Epithelial cell of prostate (primary cell): Measurements from ENCODE around the gene PCDHGA1.
"Not testable (repeated sequence)": the region's sequence is repeated elsewhere in the genome, so short reads cannot be mapped to it uniquely, and the experiment has no call there.

ENCODE experiments used
- DNase-seq: peaks from one replicate; pipeline ENCODE4 v3.0.0-alpha.2; 2011; ENCODE audit warnings: low read depth, low spot score
- H3K27ac ChIP-seq: fragments of 450-650 bp; 2 replicates; pipeline ENCODE4 v1.5.1; 2017; ENCODE audit warnings: mild to moderate bottlenecking

The PCDHGA1 gene

DNA sequence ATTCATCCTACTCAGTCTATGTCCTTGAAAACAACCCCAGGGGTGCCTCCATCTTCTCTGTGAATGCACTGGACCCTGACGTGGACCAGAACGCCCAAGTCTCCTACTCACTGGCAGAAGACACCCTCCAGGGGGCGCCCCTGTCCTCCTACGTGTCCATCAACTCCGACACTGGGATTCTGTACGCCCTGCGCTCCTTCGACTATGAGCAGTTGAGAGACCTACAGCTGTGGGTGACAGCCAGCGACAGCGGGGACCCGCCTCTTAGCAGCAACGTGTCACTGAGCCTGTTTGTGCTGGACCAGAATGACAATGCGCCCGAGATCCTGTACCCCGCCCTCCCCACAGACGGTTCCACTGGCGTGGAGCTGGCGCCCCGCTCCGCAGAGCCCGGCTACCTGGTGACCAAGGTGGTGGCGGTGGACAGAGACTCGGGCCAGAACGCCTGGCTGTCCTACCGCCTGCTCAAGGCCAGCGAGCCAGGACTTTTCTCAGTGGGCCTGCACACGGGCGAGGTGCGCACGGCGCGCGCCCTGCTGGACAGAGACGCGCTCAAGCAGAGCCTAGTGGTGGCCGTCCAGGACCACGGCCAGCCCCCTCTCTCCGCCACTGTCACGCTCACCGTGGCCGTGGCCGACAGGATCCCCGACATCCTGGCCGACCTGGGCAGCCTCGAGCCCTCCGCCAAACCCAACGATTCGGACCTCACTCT is 45.3 kb downstream of the PCDHGA1 start:
- not testable (repeated sequence) for H3K27ac ChIP-seq

DNA sequence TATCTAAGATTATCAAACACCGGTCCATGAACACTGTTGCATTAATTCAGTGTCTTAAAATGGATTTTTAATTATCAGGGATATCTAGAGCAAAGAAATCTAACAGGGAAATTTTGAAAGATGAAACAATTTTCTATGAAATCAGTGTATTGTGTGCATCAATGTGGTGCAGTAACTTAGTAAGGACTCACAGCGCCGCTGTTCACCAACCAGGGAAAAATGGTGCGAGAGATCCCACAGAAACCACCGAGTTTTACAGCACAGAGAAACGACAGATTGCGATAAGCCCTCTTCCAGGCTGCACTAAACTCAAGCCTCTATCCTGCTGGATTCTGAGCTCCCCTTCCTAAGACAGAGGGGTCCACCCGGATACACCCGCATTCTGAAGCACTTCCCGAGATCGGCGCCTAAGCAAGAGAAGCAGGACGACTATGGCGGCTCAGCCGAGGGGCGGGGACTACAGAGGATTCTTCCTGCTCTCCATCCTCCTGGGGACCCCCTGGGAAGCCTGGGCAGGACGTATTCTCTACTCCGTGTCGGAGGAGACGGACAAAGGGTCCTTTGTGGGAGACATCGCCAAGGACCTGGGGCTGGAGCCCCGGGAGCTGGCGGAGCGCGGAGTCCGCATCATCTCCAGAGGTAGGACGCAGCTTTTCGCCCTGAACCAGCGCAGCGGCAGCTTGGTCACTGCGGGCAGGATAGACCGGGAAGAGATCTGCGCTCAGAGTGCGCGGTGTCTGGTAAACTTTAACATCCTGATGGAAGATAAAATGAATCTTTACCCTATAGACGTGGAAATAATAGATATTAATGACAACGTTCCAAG is 52.4 kb downstream of the PCDHGA1 start, which contains the start of gene PCDHGA7:
Gene PCDHGA7, plus strand, starts transcription at position 274 of the 826 bp plus-strand sequence. Its CDS starts 158 bp downstream, at position 432.
- DNase-seq = no peak
- no peak within 1 kb of the TSS for H3K27ac ChIP-seq

More for the DNA sequence above, 45.3 kb downstream of the PCDHGA1 start:
- not testable (repeated sequence) for DNase-seq

DNA sequence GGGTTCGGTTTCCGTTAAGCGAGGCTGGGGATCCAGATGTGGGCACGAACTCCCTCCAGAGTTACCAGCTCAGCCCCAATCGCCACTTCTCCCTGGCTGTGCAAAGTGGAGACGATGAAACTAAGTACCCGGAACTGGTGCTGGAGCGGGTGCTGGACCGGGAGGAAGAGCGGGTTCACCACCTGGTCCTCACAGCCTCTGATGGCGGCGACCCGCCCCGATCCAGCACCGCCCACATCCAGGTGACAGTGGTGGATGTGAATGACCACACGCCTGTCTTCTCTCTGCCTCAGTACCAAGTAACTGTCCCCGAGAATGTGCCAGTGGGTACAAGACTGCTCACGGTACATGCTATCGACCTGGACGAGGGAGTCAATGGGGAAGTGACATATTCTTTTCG is 53.0 kb downstream of the PCDHGA1 start:
- H3K27ac ChIP-seq = no peak overlapping the region
- no peak for DNase-seq

- no peak for DNase-seq
- H3K27ac ChIP-seq = no peak overlapping the region
Observed at GRCh38 chr5:141384471-141385267, 54.4 kb downstream of the PCDHGA1 start.

- not testable (repeated sequence) for DNase-seq, H3K27ac ChIP-seq
Observed at GRCh38 chr5:141387557-141388311, 57.4 kb downstream of the PCDHGA1 start, which contains the start of gene PCDHGB4. PCDHGB4 (plus strand) TSS chr5:141387698; CDS start chr5:141387885, 187 bp downstream.

GRCh38 chr5:141388661-141389060 is 58.3 kb downstream of the PCDHGA1 start:
- no peak for DNase-seq
- no peak overlapping the region for H3K27ac ChIP-seq

GRCh38 chr5:141389153-141390042 is 59.1 kb downstream of the PCDHGA1 start:
- no peak for DNase-seq
- no peak overlapping the region for H3K27ac ChIP-seq

DNA sequence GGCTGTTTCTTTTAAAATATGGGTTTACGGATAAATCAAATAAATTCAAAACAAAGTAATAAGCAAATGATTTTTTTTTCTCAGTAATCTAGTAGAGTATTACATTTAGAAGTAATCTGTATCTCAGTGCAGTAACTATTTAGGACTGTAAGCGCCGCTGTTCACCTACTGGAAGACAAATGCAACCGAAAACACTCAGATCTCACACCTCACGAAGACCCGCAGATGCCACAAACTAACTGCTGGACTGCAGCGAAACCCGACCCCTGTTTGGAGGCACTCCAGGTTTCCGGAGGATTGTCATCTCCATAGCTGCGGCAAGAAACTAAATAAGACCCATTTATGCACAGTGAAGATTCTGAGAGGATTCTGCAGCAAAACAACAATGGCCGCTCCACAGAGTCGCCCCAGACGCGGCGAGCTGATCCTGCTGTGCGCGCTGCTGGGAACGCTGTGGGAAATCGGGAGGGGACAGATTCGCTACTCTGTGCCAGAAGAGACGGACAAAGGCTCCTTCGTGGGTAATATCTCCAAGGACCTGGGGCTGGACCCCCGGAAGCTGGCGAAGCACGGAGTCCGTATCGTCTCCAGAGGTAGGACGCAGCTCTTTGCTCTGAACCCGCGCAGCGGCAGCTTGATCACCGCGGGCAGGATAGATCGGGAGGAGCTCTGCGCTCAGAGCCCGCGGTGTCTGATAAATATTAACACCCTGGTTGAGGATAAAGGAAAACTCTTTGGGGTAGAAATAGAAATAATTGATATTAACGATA is 62.3 kb downstream of the PCDHGA1 start, which contains the start of gene PCDHGA8:
Gene PCDHGA8, plus strand, starts transcription at position 205 of the 770 bp plus-strand sequence. Its CDS starts 181 bp downstream, at position 386.
- no peak within 1 kb of the TSS for H3K27ac ChIP-seq
- no peak for DNase-seq

DNA sequence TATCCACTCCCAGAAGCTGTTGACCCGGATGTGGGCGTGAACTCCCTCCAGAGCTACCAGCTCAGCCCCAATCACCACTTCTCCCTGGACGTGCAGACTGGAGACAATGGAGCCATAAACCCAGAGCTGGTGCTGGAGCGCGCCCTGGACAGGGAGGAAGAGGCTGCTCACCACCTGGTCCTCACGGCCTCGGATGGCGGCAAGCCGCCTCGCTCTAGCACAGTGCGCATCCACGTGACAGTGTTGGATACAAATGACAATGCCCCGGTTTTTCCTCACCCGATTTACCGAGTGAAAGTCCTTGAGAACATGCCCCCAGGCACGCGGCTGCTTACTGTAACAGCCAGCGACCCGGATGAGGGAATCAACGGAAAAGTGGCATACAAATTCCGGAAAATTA is 63.0 kb downstream of the PCDHGA1 start:
- no peak overlapping the region for H3K27ac ChIP-seq
- no peak for DNase-seq

DNA sequence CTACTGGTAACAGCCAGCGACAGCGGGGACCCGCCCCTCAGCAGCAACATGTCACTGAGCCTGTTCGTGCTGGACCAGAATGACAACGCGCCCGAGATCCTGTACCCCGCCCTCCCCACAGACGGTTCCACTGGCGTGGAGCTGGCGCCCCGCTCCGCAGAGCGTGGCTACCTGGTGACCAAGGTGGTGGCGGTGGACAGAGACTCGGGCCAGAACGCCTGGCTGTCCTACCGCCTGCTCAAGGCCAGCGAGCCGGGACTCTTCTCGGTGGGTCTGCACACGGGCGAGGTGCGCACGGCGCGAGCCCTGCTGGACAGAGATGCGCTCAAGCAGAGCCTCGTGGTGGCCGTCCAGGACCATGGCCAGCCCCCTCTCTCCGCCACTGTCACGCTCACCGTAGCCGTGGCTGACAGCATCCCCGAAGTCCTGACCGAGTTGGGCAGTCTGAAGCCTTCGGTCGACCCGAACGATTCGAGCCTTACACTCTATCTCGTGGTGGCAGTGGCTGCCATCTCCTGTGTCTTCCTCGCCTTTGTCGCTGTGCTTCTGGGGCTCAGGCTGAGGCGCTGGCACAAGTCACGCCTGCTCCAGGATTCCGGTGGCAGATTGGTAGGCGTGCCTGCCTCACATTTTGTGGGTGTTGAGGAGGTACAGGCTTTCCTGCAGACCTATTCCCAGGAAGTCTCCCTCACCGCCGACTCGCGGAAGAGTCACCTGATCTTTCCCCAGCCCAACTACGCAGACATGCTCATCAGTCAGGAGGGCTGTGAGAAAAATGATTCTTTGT is 64.3 kb downstream of the PCDHGA1 start:
- not testable (repeated sequence) for DNase-seq, H3K27ac ChIP-seq

- not testable (repeated sequence) for DNase-seq, H3K27ac ChIP-seq
Observed at GRCh38 chr5:141397756-141398551, 67.6 kb downstream of the PCDHGA1 start, which contains the start of gene PCDHGB5. PCDHGB5 (plus strand) TSS chr5:141397947; CDS start chr5:141398128, 181 bp downstream.

- DNase-seq = no peak
- no peak overlapping the region for H3K27ac ChIP-seq
Observed at GRCh38 chr5:141398608-141399007, 68.3 kb downstream of the PCDHGA1 start.

GRCh38 chr5:141399555-141400258 is 69.4 kb downstream of the PCDHGA1 start:
- no peak for DNase-seq
- H3K27ac ChIP-seq = no peak overlapping the region

GRCh38 chr5:141402553-141403243 is 72.4 kb downstream of the PCDHGA1 start, which contains the start of gene PCDHGA9:
PCDHGA9 (plus strand) TSS chr5:141402778; CDS start chr5:141402953, 175 bp downstream.
- no peak within 1 kb of the TSS for H3K27ac ChIP-seq
- DNase-seq = no peak

GRCh38 chr5:141403387-141403786 is 73.1 kb downstream of the PCDHGA1 start:
- H3K27ac ChIP-seq = no peak overlapping the region
- DNase-seq = no peak
